Endothelial cell of umbilical vein (primary cell): Measurements from ENCODE around the gene HLA-F. TPM values are rescaled to one million over a fixed set of nuclear protein-coding genes. Genes with fewer than 3 reads are reported as not detected.

Experiments
- BruUV-seq: library from RNA; stranded (reverse); fragments of 400-500 nt; replicated peaks from 2 replicates; lab custom pipeline; 2021; lab: Mats Ljungman, UMichigan
- CTCF ChIA-PET: fragments of 300-600, 350-600 bp; sonication (Branson Sonifier 250); formaldehyde crosslinking; loops from one replicate; lab custom pipeline; 2021; ENCODE audit warnings: antibody characterized with exemption, inconsistent platforms; lab: Charles Lee
- POLR2A ChIA-PET: fragments of 300-600, 350-600 bp; sonication (Branson Sonifier 250); formaldehyde crosslinking; loops from one replicate; lab custom pipeline; 2021; ENCODE audit warnings: antibody characterized with exemption, inconsistent platforms; lab: Charles Lee
- DNase-seq: peaks from one replicate; pipeline ENCODE4 v3.0.0-alpha.2; 2011; ENCODE audit warnings: low read depth, low spot score
- FAIRE-seq: peaks from 2 replicates; lab custom pipeline; 2011; peaks lifted over from hg19 to GRCh38; lab: Jason Lieb, UNC
- H2AFZ ChIP-seq: 2 replicates; pipeline ENCODE4 v1.6.0; 2012; ENCODE audit warnings: low read depth, low read length, control low read depth, inconsistent platforms
- H3K27ac ChIP-seq: 2 replicates; pipeline ENCODE4 v1.5.1; 2011; ENCODE audit warnings: low read depth, mild to moderate bottlenecking, control low read depth, low read length, moderate library complexity; ENCODE audit not compliant: insufficient read depth
- H3K27me3 ChIP-seq, 2 experiments: 2 replicates each; pipeline versions ENCODE4 v1.6.0 to v1.6.1; 2011; ENCODE audit warnings: low read length in 2 of 2, mixed read lengths in 1 of 2; ENCODE audit not compliant: control insufficient read depth in 2 of 2, insufficient read depth in 2 of 2
- H3K36me3 ChIP-seq, 2 experiments: 2 replicates in 1 of 2; 3 replicates in 1 of 2; pipeline ENCODE4 v1.5.1; 2011; ENCODE audit warnings: low read length in 2 of 2, mild to moderate bottlenecking in 1 of 2, moderate library complexity in 1 of 2; ENCODE audit not compliant: control insufficient read depth in 2 of 2, insufficient read depth in 2 of 2; ENCODE audit errors: extremely low read depth in 1 of 2
- H3K4me1 ChIP-seq: 3 replicates; pipeline ENCODE4 v1.5.1; 2011; ENCODE audit warnings: mild to moderate bottlenecking, low read length; ENCODE audit not compliant: control insufficient read depth, insufficient read depth; ENCODE audit errors: extremely low read depth
- H3K4me2 ChIP-seq: 2 replicates; pipeline ENCODE4 v1.6.1; 2011; ENCODE audit warnings: low read length, control low read depth, mixed read lengths; ENCODE audit not compliant: insufficient read depth
- H3K4me3 ChIP-seq, 3 experiments: fragments of 200-600 bp in 1 of 3; sonication (generic), shearing (Covaris generic) in 1 of 3; replicated peaks in 1 of 3; 2 replicates each; pipeline ENCODE4 v1.5.1; 2011 to 2016; ENCODE audit warnings: control low read depth in 3 of 3, low read length in 3 of 3, mild to moderate bottlenecking in 2 of 3, inconsistent platforms in 1 of 3, low read depth in 1 of 3, moderate library complexity in 1 of 3; ENCODE audit not compliant: insufficient read depth in 1 of 3
- H3K79me2 ChIP-seq: 2 replicates; pipeline ENCODE4 v1.6.0; 2012; ENCODE audit warnings: low read length, inconsistent platforms; ENCODE audit not compliant: control insufficient read depth, insufficient read depth
- H3K9ac ChIP-seq: replicated peaks from 2 replicates; pipeline ENCODE3; 2011; ENCODE audit warnings: low read length, control low read depth; ENCODE audit not compliant: insufficient read depth; ENCODE audit errors: extremely low read depth
- H3K9me1 ChIP-seq: replicated peaks from 3 replicates; pipeline ENCODE4 v1.6.0; 2011; ENCODE audit warnings: mild to moderate bottlenecking, low read length; ENCODE audit not compliant: control insufficient read depth, insufficient read depth; ENCODE audit errors: extremely low read depth
- H3K9me3 ChIP-seq: replicated peaks from 2 replicates; pipeline ENCODE4 v1.5.1; 2012; ENCODE audit warnings: low read length, inconsistent platforms; ENCODE audit not compliant: control insufficient read depth, insufficient read depth
- H4K20me1 ChIP-seq: replicated peaks from 2 replicates; pipeline ENCODE3; 2011; ENCODE audit warnings: mild to moderate bottlenecking, low read length; ENCODE audit not compliant: control insufficient read depth, insufficient read depth; ENCODE audit errors: extremely low read depth
- EZH2 ChIP-seq: IDR thresholded peaks from 2 replicates; pipeline ENCODE4 v1.6.1; 2012; ENCODE audit warnings: borderline replicate concordance, low read depth, mild to moderate bottlenecking, moderate library complexity, low read length, inconsistent platforms; ENCODE audit not compliant: severe bottlenecking
- FOS ChIP-seq: IDR thresholded peaks from 2 replicates; pipeline ENCODE4 v1.6.1; 2011; ENCODE audit warnings: mild to moderate bottlenecking, low read length, moderate library complexity, borderline replicate concordance; ENCODE audit not compliant: insufficient read depth
- GATA2 ChIP-seq: IDR thresholded peaks from 2 replicates; pipeline ENCODE4 v1.7.0; 2011; ENCODE audit warnings: low read depth, mild to moderate bottlenecking, moderate library complexity, mixed read lengths, low read length; ENCODE audit not compliant: insufficient read length, insufficient read depth
- JUN ChIP-seq: IDR thresholded peaks from 2 replicates; pipeline ENCODE4 v1.6.1; 2011; ENCODE audit warnings: borderline replicate concordance, low read depth; ENCODE audit not compliant: insufficient read length, insufficient read depth
- MYC ChIP-seq: IDR thresholded peaks from one replicate; pipeline ENCODE4 v1.6.1; 2011; ENCODE audit warnings: mild to moderate bottlenecking, low read depth, low read length
- POLR2A ChIP-seq: IDR thresholded peaks from 2 replicates; pipeline ENCODE4 v1.6.1; 2012; ENCODE audit warnings: low read depth, mild to moderate bottlenecking, control low read depth, low read length
- POLR2AphosphoS5 ChIP-seq: IDR thresholded peaks from 2 replicates; pipeline ENCODE4 v1.6.1; 2012; ENCODE audit warnings: low read depth, mild to moderate bottlenecking, control low read depth, low read length, moderate library complexity; ENCODE audit not compliant: insufficient read depth
- dilution Hi-C: fragments of 300-500 bp; cut with MboI; formaldehyde crosslinking; loops from one replicate; pipeline ENCODE4 v1.15.0; 2019; ENCODE audit warnings: low sequenced_read_pairs; ENCODE audit not compliant: extremely low pct_ligation_motif_present
- intact Hi-C: fragments of 100-400 bp; cut with micrococcal nuclease; formaldehyde crosslinking; loops from one replicate; pipeline ENCODE4 v1.10.0; 2022
- polyA plus RNA-seq, 4 experiments: library from polyadenylated mRNA; depleted of rRNA in 3 of 4; stranded (reverse) in 3 of 4; unstranded in 1 of 4; fragments of >200 nt; gene quantifications; 2 replicates each; pipeline versions ENCODE4 v1.2.1 to v1.2.3, GENCODE V29; 2011 to 2012; ENCODE audit warnings: missing spikeins in 1 of 4
- total RNA-seq: library from RNA; stranded (reverse); gene quantifications from 2 replicates; pipeline ENCODE4 v1.2.3, GENCODE V29; 2021
- TF ChIP-seq, protein P1 (sequence below): IDR thresholded peaks from 2 replicates; pipeline ENCODE4 v1.6.1; 2011; ENCODE audit not compliant: insufficient read depth, insufficient read length
- TF ChIP-seq, protein P2 (sequence below), 2 donors: IDR thresholded peaks; 1 replicate in 1 of 2; 2 replicates in 1 of 2; pipeline ENCODE4 v1.5.1; 2011; ENCODE audit warnings: low read length in 2 of 2, mild to moderate bottlenecking in 2 of 2, moderate library complexity in 2 of 2, control low read depth in 1 of 2, inconsistent platforms in 1 of 2, low read depth in 1 of 2; ENCODE audit not compliant: insufficient read depth in 1 of 2; ENCODE audit errors: extremely low read depth in 1 of 2

Gene HLA-F
- total and polyA plus RNA-seq, 2 donors (not counting 3 experiments of a cell fraction or from before 2014, with no cell fraction given): 1.5 to 1.6 TPM

DNA sequence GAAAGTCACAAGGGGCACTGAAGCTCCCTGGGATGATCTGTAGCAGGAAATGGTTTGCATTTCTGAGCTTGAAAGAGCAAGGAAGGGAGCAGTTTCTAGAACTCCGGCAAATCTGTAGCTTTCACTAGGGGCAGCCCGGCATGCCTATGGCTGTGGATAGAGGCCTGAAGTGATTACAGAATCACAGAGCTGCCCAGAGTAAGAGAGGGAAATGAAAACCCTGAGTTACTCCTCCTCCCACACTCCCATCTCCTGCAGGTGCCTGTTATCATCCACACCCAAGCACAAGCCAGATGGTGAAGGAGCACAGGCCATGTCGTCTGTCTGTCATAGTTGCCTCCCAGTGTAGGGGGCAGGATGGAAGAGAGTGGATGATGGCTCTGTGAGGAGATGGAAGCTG is 37.1 kb downstream of the HLA-F start:
- no peak overlapping the region for H3K9ac ChIP-seq
- FAIRE-seq (no peak), DNase-seq (no peak)
- no peak overlapping the region for H3K4me2 ChIP-seq
- no peaks in the 10 kb centered on the region for H3K9me3 ChIP-seq
- H3K27me3 ChIP-seq: peaks cover 8 to 23% of the 10 kb centered on the region in 2 experiments
- H4K20me1 ChIP-seq: no peaks in the 10 kb centered on the region
- H3K79me2 ChIP-seq: no peaks in the 10 kb centered on the region
- intact Hi-C loops (no loop called here), dilution Hi-C loops (no loop called here)
- H3K36me3 ChIP-seq: no peaks in the 10 kb centered on the region
- TF ChIP-seq, protein P1, sequence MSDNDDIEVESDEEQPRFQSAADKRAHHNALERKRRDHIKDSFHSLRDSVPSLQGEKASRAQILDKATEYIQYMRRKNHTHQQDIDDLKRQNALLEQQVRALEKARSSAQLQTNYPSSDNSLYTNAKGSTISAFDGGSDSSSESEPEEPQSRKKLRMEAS: no peak
- no peak for TF ChIP-seq MYC
- TF ChIP-seq GATA2: no peak
- no peak for TF ChIP-seq EZH2
- TF ChIP-seq POLR2AphosphoS5: no peak
- TF ChIP-seq POLR2A: no peak
- no peak for TF ChIP-seq FOS
- TF ChIP-seq, protein P2, sequence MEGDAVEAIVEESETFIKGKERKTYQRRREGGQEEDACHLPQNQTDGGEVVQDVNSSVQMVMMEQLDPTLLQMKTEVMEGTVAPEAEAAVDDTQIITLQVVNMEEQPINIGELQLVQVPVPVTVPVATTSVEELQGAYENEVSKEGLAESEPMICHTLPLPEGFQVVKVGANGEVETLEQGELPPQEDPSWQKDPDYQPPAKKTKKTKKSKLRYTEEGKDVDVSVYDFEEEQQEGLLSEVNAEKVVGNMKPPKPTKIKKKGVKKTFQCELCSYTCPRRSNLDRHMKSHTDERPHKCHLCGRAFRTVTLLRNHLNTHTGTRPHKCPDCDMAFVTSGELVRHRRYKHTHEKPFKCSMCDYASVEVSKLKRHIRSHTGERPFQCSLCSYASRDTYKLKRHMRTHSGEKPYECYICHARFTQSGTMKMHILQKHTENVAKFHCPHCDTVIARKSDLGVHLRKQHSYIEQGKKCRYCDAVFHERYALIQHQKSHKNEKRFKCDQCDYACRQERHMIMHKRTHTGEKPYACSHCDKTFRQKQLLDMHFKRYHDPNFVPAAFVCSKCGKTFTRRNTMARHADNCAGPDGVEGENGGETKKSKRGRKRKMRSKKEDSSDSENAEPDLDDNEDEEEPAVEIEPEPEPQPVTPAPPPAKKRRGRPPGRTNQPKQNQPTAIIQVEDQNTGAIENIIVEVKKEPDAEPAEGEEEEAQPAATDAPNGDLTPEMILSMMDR (IDR thresholded peaks at IDR 0.05; ENCODE audit: extremely low read depth in 1 of 2, insufficient read depth in 1 of 2, low read depth in 1 of 2, low read length in 2 of 2): no peak
- TF ChIP-seq JUN: no peak
- ChIA-PET POLR2A (no interaction called here), CTCF (interaction anchor here (0.5 to 1.5 kb wide), 3 partner anchors 20 to 373 kb away, joined by 3 to 5 read pairs (median 3); no protein-coding TSS in a partner anchor)
- H2AFZ ChIP-seq: no peak overlapping the region
- BruUV-seq: no TSS peak
- no peaks in the 10 kb centered on the region for H3K9me1 ChIP-seq
- H3K4me3 ChIP-seq: no peak overlapping the region
- no peak overlapping the region for H3K27ac ChIP-seq
- peaks cover 29% of the 10 kb centered on the region for H3K4me1 ChIP-seq
